ENCODE data around the gene ACSM6. TPM values are rescaled to one million over a fixed set of nuclear protein-coding genes. Genes with fewer than 3 reads are reported as not detected.

The ACSM6 gene
- polyA plus RNA-seq, 4 donors: 0.07 TPM; not detected in 3

DNA sequence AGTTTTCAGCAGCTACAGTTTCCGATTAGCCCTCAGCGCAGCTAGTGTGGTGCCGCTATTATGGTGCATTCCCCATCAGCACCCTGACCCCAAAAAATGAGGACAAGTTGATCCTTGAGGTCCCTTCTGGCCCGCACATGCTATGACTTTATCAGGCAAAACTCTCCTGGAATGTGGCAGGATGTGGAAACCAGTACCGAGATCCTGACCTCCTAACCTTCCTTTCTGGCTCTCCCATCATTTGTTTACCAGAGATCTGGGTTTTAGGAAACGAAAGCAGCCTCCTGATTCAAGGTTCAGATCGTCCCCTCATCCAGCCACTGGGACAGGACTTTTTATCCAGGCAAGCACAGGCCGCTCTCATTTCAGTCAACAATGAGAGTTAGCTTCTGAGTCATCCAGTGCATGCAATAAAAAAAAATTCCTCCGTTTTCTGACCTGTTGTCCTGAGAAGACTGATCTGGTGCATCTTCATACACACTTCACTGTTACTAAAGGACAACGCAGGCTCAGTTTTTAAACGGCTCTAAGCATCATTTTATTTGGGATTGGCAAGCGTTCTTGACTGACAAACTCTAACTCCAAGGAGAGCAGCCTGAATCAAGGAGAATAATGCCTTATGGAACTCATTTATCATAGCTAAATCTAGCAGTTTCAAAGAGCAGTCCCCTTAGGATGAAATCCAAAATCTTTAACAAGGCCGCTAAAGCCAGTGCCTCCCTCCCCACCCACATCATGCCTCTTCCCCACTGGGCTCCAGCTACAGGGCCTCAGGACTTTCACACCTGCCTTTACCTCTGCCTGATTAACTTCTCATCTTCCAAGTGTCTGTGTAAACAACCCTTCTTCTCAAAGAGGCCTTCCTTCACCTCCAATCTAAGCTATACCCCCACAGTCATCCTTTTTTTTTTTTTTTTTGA lies 79.6 kb downstream of the ACSM6 start:
- no peak for FAIRE-seq
- 27 to 45% (median 42%) methylated on average over 13 of the region's 13 CpGs for WGBS, 3 donors
- Histone ChIP-seq H3K9me3 (ENCODE audit: control insufficient read depth in 2 of 2, insufficient read depth in 1 of 2, low read depth in 1 of 2, low read length in 1 of 2) (no peaks in the 10 kb centered on the region), H3K27ac (ENCODE audit: low read depth in 1 of 3, low read length in 2 of 3) (peak overlapping the region; percentile 76 to 91 (median 85)), H3K27me3 (ENCODE audit: control insufficient read depth in 3 of 3, insufficient read depth in 3 of 3, low read length in 3 of 3) (no peaks in the 10 kb centered on the region), H3K36me3 (ENCODE audit: control insufficient read depth in 3 of 3, insufficient read depth in 2 of 3, low read depth in 1 of 3, low read length in 3 of 3) (peaks cover 2 to 36% (median 3%) of the 10 kb centered on the region in 3 donors), H3K4me3 (ENCODE audit: low read depth in 1 of 3, low read length in 3 of 3) (no peak overlapping the region), H3K4me1 (ENCODE audit: control insufficient read depth in 3 of 3, insufficient read depth in 2 of 3, low read depth in 1 of 3, low read length in 2 of 3) (peaks cover 11 to 67% (median 21%) of the 10 kb centered on the region in 3 donors)
- DNase-seq: peak; percentile 82 to 89

DNA sequence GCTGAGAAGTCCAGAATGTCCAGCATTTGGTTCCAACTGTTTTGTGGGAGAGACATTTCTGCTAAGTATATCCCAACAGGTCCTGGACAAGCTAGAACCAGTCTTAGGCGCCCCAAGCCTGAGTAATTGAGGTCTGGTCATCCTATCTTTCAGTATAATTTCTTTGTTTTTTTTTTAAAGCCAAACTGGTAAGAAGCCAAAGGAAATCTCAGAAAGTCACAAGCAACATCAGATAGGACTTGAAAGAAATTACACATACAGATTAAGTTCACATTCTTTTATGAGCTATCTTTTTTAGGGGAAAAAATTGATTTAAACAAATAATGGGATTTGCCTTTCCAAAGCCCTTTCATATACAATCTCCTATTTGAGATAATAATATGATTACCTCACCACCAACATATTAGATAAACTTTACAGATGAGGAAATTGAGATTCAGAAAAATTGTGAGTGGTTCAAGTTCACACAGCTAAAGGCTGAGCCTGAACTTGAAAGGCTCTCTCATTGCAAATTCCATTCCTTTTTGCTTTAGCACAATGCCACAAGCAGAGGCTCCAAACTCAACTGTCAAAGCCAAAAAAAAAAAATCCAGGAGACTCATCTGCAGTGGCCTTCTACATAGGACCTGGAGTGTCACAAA lies 81.8 kb downstream of the ACSM6 start:
- Histone ChIP-seq H3K4me3 (ENCODE audit: low read depth in 1 of 3, low read length in 3 of 3) (no peak overlapping the region), H3K27me3 (ENCODE audit: control insufficient read depth in 3 of 3, insufficient read depth in 3 of 3, low read length in 3 of 3) (no peaks in the 10 kb centered on the region), H3K9me3 (ENCODE audit: control insufficient read depth in 2 of 2, insufficient read depth in 1 of 2, low read depth in 1 of 2, low read length in 1 of 2) (no peaks in the 10 kb centered on the region), H3K27ac (ENCODE audit: low read depth in 1 of 3, low read length in 2 of 3) (peak overlapping the region; percentile 71 to 85 (median 80)), H3K36me3 (ENCODE audit: control insufficient read depth in 3 of 3, insufficient read depth in 2 of 3, low read depth in 1 of 3, low read length in 3 of 3) (peaks cover 0 to 18% (median 0%) of the 10 kb centered on the region in 3 donors), H3K4me1 (ENCODE audit: control insufficient read depth in 3 of 3, insufficient read depth in 2 of 3, low read depth in 1 of 3, low read length in 2 of 3) (peaks cover 14 to 78% (median 29%) of the 10 kb centered on the region in 3 donors)
- FAIRE-seq: no peak
- whole genome bisulfite sequencing, 3 donors: 55 to 74% (median 67%) methylated on average over 1 of the region's 1 CpG
- peak in 1 of 2 donors; percentile 51 for DNase-seq

DNA sequence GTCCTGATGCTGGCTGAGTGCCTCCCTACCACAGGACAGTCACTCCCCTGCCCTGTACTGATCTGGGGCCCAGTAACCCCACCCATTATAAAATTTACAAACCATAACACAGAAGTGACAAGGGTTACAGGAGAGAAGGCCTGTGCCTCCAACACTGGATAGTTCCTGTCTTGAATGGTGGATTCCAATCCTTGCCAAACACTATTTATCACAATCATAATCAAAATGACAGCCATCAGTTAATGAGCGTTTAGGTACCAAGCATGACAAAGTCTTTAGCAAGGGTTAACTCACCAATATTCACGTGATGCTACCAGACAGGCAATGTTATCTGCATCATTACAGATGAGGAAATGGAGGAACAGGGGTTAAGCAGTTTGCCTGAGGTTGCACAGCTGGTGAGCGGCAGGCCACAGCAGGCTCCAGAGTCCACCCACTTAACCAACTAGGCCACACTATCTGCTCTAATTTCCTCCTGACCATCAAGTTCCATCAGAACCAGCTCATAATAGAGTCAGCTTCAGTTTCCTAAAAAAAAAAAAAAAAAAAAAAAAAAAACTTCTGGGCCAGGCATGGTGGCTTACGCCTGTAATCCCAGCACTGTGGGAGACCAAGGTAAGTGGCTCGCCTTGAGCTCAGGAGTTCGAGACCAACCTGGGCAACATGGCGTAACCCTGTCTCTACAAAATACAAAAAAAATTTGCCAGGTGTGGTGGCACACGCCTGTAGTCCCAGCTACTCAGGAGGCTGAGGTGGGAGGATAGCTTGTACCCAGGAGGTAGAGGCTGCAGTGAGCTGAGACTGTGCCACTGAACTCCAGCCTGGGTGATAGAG lies 82.5 kb downstream of the ACSM6 start:
- peaks cover 18 to 82% (median 34%) of the 10 kb centered on the region in 3 donors for H3K4me1 ChIP-seq (ENCODE audit: control insufficient read depth in 3 of 3, insufficient read depth in 2 of 3, low read depth in 1 of 3, low read length in 2 of 3)

DNA sequence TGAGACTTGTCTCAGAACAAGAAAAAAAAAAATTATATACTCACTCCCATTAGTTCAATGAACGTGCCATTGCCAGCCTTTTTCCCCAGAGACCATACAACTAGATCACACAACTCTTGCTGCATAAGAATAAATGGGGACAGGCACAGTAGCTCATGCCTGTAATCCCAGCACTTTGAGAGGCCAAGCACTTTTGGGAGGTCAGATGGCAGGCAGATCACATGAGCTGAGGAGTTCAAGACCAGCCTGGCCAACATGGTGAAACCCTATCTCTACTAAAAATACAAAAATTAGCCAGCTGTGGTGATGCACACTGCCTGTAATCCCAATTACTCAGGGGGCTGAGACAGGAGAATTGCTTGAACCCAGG lies 83.1 kb downstream of the ACSM6 start:
- H3K36me3 ChIP-seq (ENCODE audit: control insufficient read depth in 3 of 3, insufficient read depth in 2 of 3, low read depth in 1 of 3, low read length in 3 of 3): peaks cover 0 to 15% (median 0%) of the 10 kb centered on the region in 3 donors
- peak overlapping the region; percentile 69 to 85 (median 80) for H3K27ac ChIP-seq (ENCODE audit: low read depth in 1 of 3, low read length in 2 of 3)
- H3K4me1 ChIP-seq (ENCODE audit: control insufficient read depth in 3 of 3, insufficient read depth in 2 of 3, low read depth in 1 of 3, low read length in 2 of 3): peaks cover 18 to 84% (median 36%) of the 10 kb centered on the region in 3 donors
- H3K27me3 ChIP-seq (ENCODE audit: control insufficient read depth in 3 of 3, insufficient read depth in 3 of 3, low read length in 3 of 3): no peaks in the 10 kb centered on the region
- DNase-seq (no peak), FAIRE-seq (no peak)
- H3K9me3 ChIP-seq (ENCODE audit: control insufficient read depth in 2 of 2, insufficient read depth in 1 of 2, low read depth in 1 of 2, low read length in 1 of 2): no peaks in the 10 kb centered on the region
- 55 to 71% (median 66%) methylated on average over 1 of the region's 1 CpG for WGBS, 3 donors
- no peak overlapping the region for H3K4me3 ChIP-seq (ENCODE audit: low read depth in 1 of 3, low read length in 3 of 3)

More for the DNA sequence above, 82.5 kb downstream of the ACSM6 start:
- Histone ChIP-seq H3K36me3 (ENCODE audit: control insufficient read depth in 3 of 3, insufficient read depth in 2 of 3, low read depth in 1 of 3, low read length in 3 of 3) (peaks cover 0 to 15% (median 0%) of the 10 kb centered on the region in 3 donors), H3K27me3 (ENCODE audit: control insufficient read depth in 3 of 3, insufficient read depth in 3 of 3, low read length in 3 of 3) (no peaks in the 10 kb centered on the region), H3K9me3 (ENCODE audit: control insufficient read depth in 2 of 2, insufficient read depth in 1 of 2, low read depth in 1 of 2, low read length in 1 of 2) (no peaks in the 10 kb centered on the region), H3K27ac (ENCODE audit: low read depth in 1 of 3, low read length in 2 of 3) (peak overlapping the region; percentile 69 to 85 (median 80)), H3K4me3 (ENCODE audit: low read depth in 1 of 3, low read length in 3 of 3) (no peak overlapping the region)
- peak; percentile 87 to 95 for DNase-seq
- WGBS, 3 donors: 54 to 70% (median 64%) methylated on average over 8 of the region's 8 CpGs
- FAIRE-seq: no peak

DNA sequence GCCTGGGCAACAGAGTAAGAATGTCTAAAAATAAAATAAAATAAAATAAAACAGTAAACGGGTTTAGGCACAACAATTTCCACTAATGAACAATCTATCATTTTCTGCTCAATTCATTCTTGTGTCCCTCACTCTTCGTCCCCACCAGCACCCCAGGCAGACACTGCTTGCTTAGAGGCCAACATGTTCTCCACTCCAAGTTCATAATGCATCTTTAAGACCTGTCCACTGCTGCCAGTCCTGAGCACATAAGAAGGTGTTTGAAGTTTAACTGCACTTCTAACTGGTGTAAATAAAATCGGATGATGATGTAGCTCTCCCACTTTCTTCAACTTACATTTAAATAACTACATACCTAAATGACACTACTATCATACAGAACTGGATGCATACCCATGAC lies 83.6 kb downstream of the ACSM6 start:
- H3K9me3 ChIP-seq (ENCODE audit: control insufficient read depth in 2 of 2, insufficient read depth in 1 of 2, low read depth in 1 of 2, low read length in 1 of 2): no peaks in the 10 kb centered on the region
- DNase-seq (no peak), FAIRE-seq (no peak)
- peaks cover 18 to 88% (median 38%) of the 10 kb centered on the region in 3 donors for H3K4me1 ChIP-seq (ENCODE audit: control insufficient read depth in 3 of 3, insufficient read depth in 2 of 3, low read depth in 1 of 3, low read length in 2 of 3)
- no peak overlapping the region for H3K4me3 ChIP-seq (ENCODE audit: low read depth in 1 of 3, low read length in 3 of 3)
- no peaks in the 10 kb centered on the region for H3K27me3 ChIP-seq (ENCODE audit: control insufficient read depth in 3 of 3, insufficient read depth in 3 of 3, low read length in 3 of 3)
- 57 to 62% (median 59%) methylated on average over 3 of the region's 3 CpGs for WGBS, 3 donors
- H3K27ac ChIP-seq (ENCODE audit: low read depth in 1 of 3, low read length in 2 of 3): peak overlapping the region; percentile 69 to 85 (median 80)
- peaks cover 0 to 15% (median 0%) of the 10 kb centered on the region in 3 donors for H3K36me3 ChIP-seq (ENCODE audit: control insufficient read depth in 3 of 3, insufficient read depth in 2 of 3, low read depth in 1 of 3, low read length in 3 of 3)

Other genes with a start within 250 kb of the ACSM6 start
- 10 to 100 TPM in 1 of 4 donors, 1 to 10 TPM in 1, under 1 TPM in 1, not detected in 1; 0.21 to 24.4 (median 3.1) TPM for gene CYP2C8, start 124.7 kb upstream of the ACSM6 start, polyA plus RNA-seq
- 100 to 1,000 TPM; 206 to 572 (median 429) TPM for gene PDLIM1, start 96.8 kb downstream of the ACSM6 start, polyA plus RNA-seq